Transverse colon (tissue), 4 donors: ENCODE results near the gene XCR1. TPM values are rescaled to one million over a fixed set of nuclear protein-coding genes. Genes with fewer than 3 reads are reported as not detected.
"Not testable (repeated sequence)": the region's sequence is repeated elsewhere in the genome, so short reads cannot be mapped to it uniquely, and the experiment has no call there.

Source experiments
- DNase-seq: peaks from one replicate; pipeline ENCODE4 v3.0.0-alpha.2; 2019
- H3K27ac ChIP-seq, 4 donors: fragments of 200-600 bp; sonication (generic); 2 replicates each; pipeline ENCODE4 v1.5.1; 2016 to 2018; ENCODE audit warnings: inconsistent platforms in 4 of 4
- H3K27me3 ChIP-seq: fragments of 200-600 bp; sonication (generic); 2 replicates; pipeline ENCODE4 v1.5.1; 2017; ENCODE audit warnings: inconsistent platforms
- H3K36me3 ChIP-seq, 4 donors: fragments of 200-600 bp; sonication (generic); 2 replicates each; pipeline ENCODE4 v1.5.1; 2017 to 2019; ENCODE audit warnings: inconsistent platforms in 4 of 4
- H3K4me1 ChIP-seq, 4 donors: fragments of 200-600 bp; sonication (generic); 2 replicates each; pipeline ENCODE4 v1.5.1; 2017 to 2020; ENCODE audit warnings: inconsistent platforms in 4 of 4
- H3K4me3 ChIP-seq, 4 donors: fragments of 200-600 bp; sonication (generic); 1 replicate in 1 of 4; 2 replicates in 3 of 4; pipeline versions ENCODE4 v1.5.1 to v1.6.1; 2017 to 2019; ENCODE audit warnings: inconsistent platforms in 4 of 4
- H3K9me3 ChIP-seq, 2 donors: fragments of 200-600 bp; sonication (generic); 2 replicates each; pipeline ENCODE4 v1.5.1; 2017 to 2019; ENCODE audit warnings: inconsistent platforms in 2 of 2
- EP300 ChIP-seq: sonication (generic); formaldehyde crosslinking; IDR thresholded peaks from one replicate; pipeline ENCODE4 v1.6.1; 2017; ENCODE audit warnings: antibody characterized with exemption, low read depth
- POLR2A ChIP-seq: fragments of 450-650 bp; IDR thresholded peaks from one replicate; pipeline ENCODE4 v1.6.1; 2016; ENCODE audit warnings: antibody characterized with exemption, mild to moderate bottlenecking, moderate library complexity
- POLR2AphosphoS5 ChIP-seq, 3 donors: sonication (generic); formaldehyde crosslinking; IDR thresholded peaks; one replicate each; pipeline ENCODE4 v1.6.1; 2016; ENCODE audit warnings: antibody characterized with exemption in 3 of 3
- WGBS, 2 donors: methylation state at CpG; one replicate each; pipeline ENCODE4 v1.1.5; 2018; ENCODE audit warnings: low coverage in 1 of 2; 5-methylcytosine and 5-hydroxymethylcytosine counted together
- in situ Hi-C, 4 donors: fragments of 200-750 bp; cut with MboI; loops; one replicate each; pipeline versions ENCODE4 v1.15.0 to v1.15.1; 2017; ENCODE audit warnings: low sequenced_read_pairs in 3 of 4, low pct_ligation_motif_present in 1 of 4, low pct_unique_long_range_greater_than_20kb in 1 of 4
- intact Hi-C: fragments of 100-400 bp; cut with DNase I; formaldehyde crosslinking; loops from one replicate; pipeline ENCODE4 v1.15.1; 2023; ENCODE audit warnings: low total_unique reads
- total RNA-seq, 4 donors: library from RNA; depleted of rRNA; stranded (reverse); fragments of >200 nt; gene quantifications; one replicate each; pipeline ENCODE4 v1.1.0, GENCODE V29; 2016
- TF ChIP-seq, protein P1 (sequence below), 5 experiments: fragments of 200-600 bp in 3 of 5; fragments of 450-650 bp in 2 of 5; sonication (generic) in 3 of 5; IDR thresholded peaks; 1 replicate in 2 of 5; 2 replicates in 3 of 5; pipeline ENCODE4 v1.5.1; 2016 to 2017; ENCODE audit warnings: antibody characterized with exemption in 5 of 5, inconsistent platforms in 3 of 5, mild to moderate bottlenecking in 2 of 5, moderate library complexity in 1 of 5

The XCR1 gene
- total RNA-seq, 4 donors from 2014 or later, result 0.14 to 0.32 TPM; not detected in 2

DNA sequence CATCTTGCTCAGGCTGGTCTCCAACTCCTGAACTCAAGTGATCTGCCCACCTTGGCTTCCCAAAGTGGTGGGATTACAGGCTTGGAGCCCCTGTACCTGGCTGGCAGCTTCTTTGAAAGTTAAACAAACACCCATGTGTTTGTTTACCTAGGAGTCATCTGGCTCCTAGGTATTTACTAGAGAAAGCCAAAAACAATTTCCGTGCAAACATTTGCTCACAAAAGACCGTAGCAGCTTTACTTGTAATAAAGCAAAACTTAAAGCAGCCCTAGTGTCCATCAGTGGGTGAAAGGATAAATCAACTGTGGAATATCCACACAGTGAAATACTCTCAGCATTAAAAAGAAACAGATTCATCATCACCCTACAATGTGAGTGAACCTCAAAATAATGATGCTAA lies 29.4 kb upstream of the XCR1 start:
- H3K27me3 ChIP-seq, result peaks cover 3% of the 10 kb centered on the region
- in situ Hi-C loops (no loop called here), intact Hi-C loops (no loop called here)
- H3K27ac ChIP-seq, result no peak overlapping the region
- H3K36me3 ChIP-seq, result no peaks in the 10 kb centered on the region
- H3K9me3 ChIP-seq, result no peaks in the 10 kb centered on the region
- WGBS, 2 donors, result 64% methylated on average over 2 of the region's 2 CpGs
- TF ChIP-seq POLR2AphosphoS5 (IDR thresholded peaks at IDR 0.05) (no peak), POLR2A (no peak), EP300 (no peak)
- TF ChIP-seq, protein P1, sequence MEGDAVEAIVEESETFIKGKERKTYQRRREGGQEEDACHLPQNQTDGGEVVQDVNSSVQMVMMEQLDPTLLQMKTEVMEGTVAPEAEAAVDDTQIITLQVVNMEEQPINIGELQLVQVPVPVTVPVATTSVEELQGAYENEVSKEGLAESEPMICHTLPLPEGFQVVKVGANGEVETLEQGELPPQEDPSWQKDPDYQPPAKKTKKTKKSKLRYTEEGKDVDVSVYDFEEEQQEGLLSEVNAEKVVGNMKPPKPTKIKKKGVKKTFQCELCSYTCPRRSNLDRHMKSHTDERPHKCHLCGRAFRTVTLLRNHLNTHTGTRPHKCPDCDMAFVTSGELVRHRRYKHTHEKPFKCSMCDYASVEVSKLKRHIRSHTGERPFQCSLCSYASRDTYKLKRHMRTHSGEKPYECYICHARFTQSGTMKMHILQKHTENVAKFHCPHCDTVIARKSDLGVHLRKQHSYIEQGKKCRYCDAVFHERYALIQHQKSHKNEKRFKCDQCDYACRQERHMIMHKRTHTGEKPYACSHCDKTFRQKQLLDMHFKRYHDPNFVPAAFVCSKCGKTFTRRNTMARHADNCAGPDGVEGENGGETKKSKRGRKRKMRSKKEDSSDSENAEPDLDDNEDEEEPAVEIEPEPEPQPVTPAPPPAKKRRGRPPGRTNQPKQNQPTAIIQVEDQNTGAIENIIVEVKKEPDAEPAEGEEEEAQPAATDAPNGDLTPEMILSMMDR (IDR thresholded peaks at IDR 0.05), result no peak
- DNase-seq, result no peak
- H3K4me1 ChIP-seq, result no peaks in the 10 kb centered on the region
- H3K4me3 ChIP-seq, result no peak overlapping the region

DNA sequence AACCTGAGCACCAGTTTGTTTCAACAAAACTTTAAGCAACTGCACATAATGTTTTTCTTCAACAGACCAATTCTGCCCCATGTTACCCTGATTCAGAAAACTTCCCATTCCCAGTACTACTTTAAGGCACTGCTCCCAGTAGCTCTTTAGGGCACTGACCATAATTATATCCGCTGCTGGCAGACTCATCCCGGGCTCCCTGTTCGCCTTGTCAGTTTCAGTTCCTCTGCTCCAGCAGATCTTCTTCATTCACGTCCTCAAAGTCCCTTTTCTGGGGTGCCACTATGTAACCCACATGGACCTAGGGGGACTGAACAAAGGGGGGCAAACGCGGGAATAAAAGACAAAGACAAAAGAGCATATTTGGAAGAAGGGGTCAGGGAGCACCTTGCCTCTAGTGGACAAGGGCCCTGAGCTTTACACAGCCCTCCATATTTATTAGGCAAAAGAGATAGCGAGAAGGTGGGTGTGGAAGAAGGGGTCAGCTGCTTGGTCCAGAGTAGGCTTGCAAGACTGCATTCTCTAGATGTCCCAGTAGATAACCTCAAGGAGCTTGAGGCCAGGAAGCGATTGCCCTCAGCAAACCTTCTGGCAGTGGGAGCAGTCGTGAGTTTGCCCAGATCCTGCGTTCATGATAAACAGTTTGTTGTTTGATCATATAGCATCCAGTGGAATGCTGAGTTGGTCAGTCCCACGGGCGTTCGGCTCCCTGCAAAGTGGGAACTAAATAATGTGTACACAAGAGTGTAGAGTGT lies 26.7 kb upstream of the XCR1 start:
- H3K27me3 ChIP-seq, H3K36me3 ChIP-seq, H3K4me3 ChIP-seq, in situ Hi-C loops, H3K4me1 ChIP-seq, H3K27ac ChIP-seq, H3K9me3 ChIP-seq, intact Hi-C loops, DNase-seq: not testable (repeated sequence)
- WGBS, 2 donors, result 80% methylated on average over 3 to 13 of the region's 13 CpGs

DNA sequence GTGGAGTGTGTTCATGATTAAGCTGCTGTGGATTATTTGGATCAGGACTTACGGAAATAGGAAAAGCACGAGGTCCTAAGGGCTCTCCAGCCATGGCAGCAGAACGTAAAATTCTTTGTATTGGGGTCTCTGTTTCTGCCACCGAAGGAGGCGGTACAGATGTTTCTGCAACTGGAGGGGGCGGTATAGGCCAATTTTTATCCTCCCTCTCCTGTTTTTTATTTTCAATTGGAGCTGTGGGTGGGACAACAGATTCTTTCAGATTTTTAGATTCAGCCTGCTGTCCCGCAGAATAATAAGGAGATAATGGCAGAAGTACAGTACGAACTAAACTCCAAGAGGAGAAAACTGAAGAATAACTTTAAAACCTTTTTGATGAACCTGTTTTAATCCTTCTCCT lies 26.0 kb upstream of the XCR1 start:
- H3K4me1 ChIP-seq, intact Hi-C loops, H3K9me3 ChIP-seq, H3K36me3 ChIP-seq, DNase-seq, H3K27me3 ChIP-seq, in situ Hi-C loops, H3K4me3 ChIP-seq, H3K27ac ChIP-seq: not testable (repeated sequence)
- WGBS, 2 donors, result 82 to 87% methylated on average over 8 of the region's 8 CpGs

DNA sequence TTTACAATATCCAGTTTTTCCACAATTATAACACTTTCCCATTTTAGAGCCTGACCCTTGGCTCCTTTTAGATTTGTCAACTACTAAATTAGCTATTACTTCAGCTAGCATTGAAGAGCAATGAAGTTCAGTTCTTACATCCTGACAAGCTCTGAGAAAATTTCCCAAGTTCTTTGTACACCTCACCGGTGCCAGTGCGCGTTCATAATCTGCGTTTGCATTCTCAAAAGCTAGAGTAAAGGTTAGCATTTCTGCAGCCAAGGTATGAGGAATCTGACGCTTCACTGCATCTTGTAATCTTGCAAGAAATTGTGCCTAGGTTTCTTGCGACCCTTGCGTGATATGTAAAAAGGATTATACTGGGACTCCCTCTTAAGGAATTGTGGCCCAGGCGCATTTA lies 25.2 kb upstream of the XCR1 start:
- no peak overlapping the region for H3K4me3 ChIP-seq
- no peaks in the 10 kb centered on the region for H3K4me1 ChIP-seq
- no peaks in the 10 kb centered on the region for H3K9me3 ChIP-seq
- intact Hi-C loops (no loop called here), in situ Hi-C loops (no loop called here)
- DNase-seq, result no peak
- no peaks in the 10 kb centered on the region for H3K27me3 ChIP-seq
- 96 to 100% methylated on average over 6 to 8 of the region's 8 CpGs for WGBS, 2 donors
- no peak overlapping the region for H3K27ac ChIP-seq
- no peaks in the 10 kb centered on the region for H3K36me3 ChIP-seq
- TF ChIP-seq POLR2A, result no peak
- TF ChIP-seq, protein P1 (IDR thresholded peaks at IDR 0.05), result no peak
- TF ChIP-seq EP300, result no peak
- no peak for TF ChIP-seq POLR2AphosphoS5 (IDR thresholded peaks at IDR 0.05)

DNA sequence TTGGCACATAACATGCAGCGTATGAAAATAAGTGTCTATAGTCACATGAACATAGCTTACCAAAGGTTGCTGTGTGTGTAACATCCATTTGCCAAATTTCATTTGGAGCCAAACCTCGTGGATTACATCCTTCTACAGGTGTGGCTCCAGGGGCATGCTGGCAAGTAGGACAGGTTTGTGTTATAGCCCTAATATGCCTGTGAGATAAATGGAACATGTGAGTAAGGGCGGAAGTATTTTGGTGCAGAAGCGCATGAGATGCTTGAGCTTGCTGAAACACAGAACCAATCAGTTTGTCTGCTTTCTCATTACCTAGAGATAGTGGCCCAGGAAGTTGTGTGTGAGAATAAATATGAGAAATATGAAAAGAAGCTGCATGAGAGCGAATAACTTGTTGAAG lies 21.8 kb upstream of the XCR1 start:
- Histone ChIP-seq H3K4me1 (no peaks in the 10 kb centered on the region), H3K9me3 (no peaks in the 10 kb centered on the region), H3K4me3 (no peak overlapping the region), H3K27me3 (no peaks in the 10 kb centered on the region), H3K36me3 (no peaks in the 10 kb centered on the region), H3K27ac (no peak overlapping the region)
- DNase-seq, result no peak
- intact Hi-C loops, result no loop called here
- WGBS, 2 donors, result 60 to 69% methylated on average over 1 to 5 of the region's 5 CpGs
- TF ChIP-seq, protein P1 (IDR thresholded peaks at IDR 0.05), result no peak
- TF ChIP-seq EP300, result no peak
- no peak for TF ChIP-seq POLR2AphosphoS5 (IDR thresholded peaks at IDR 0.05)
- no peak for TF ChIP-seq POLR2A
- in situ Hi-C loops, result no loop called here

DNA sequence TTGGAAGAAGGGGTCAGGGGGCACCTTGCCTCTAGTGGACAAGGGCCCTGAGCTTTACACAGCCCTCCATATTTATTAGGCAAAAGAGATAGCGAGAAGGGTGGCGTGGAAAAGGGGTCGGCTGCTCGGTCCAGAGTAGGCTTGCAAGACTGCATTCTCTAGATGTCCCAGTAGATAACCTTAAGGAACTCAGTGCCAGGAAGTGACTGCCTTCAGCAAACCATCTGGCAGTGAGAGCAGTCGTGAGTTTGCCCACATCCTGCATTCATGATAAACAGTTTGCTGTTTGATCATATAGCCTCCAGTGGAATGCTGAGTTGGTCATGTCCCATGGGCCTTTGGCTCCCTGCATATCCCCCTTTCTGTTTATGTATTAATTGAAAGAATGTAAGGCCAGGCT lies 18.9 kb upstream of the XCR1 start:
- H3K4me3 ChIP-seq, H3K27ac ChIP-seq, intact Hi-C loops, in situ Hi-C loops, H3K27me3 ChIP-seq, H3K9me3 ChIP-seq, H3K4me1 ChIP-seq, DNase-seq, H3K36me3 ChIP-seq: not testable (repeated sequence)
- WGBS, 2 donors, result 67 to 80% methylated on average over 3 to 5 of the region's 5 CpGs
